IMR-90 (cell line): ENCODE measurements around the gene TMPRSS3. TPM values are rescaled to one million over a fixed set of nuclear protein-coding genes. Genes with fewer than 3 reads are reported as not detected.

Source experiments
- ATAC-seq: fragments of 200-7000 bp; cut with Tn5 transposase; 2 replicates; pipeline ENCODE4 v1.9.1; 2020; ENCODE audit warnings: low read depth, mild to moderate bottlenecking, moderate library complexity
- BruUV-seq: library from RNA; stranded (reverse); fragments of 400-500 nt; replicated peaks from 2 replicates; lab custom pipeline; 2021; lab: Mats Ljungman, UMichigan
- CTCF ChIA-PET: fragments of 300-600 bp; formaldehyde crosslinking; extraction: SDS; loops from one replicate; lab custom pipeline; 2021; ENCODE audit warnings: antibody characterized with exemption; lab: Yijun Ruan, JAX
- POLR2A ChIA-PET: fragments of 300-600 bp; sonication (Branson Sonifier 250); formaldehyde crosslinking; loops from one replicate; lab custom pipeline; 2022; ENCODE audit warnings: antibody characterized with exemption; ENCODE audit not compliant: unreplicated experiment; lab: Charles Lee
- DNase-seq: peaks from one replicate; pipeline ENCODE4 v3.0.0; 2013
- H2AFZ ChIP-seq: replicated peaks from 2 replicates; pipeline ENCODE3; 2013; ENCODE audit warnings: low read length, mild to moderate bottlenecking; ENCODE audit not compliant: poor library complexity
- H2AK5ac ChIP-seq: 2 replicates; pipeline ENCODE4 v1.6.1; 2013; ENCODE audit warnings: low read depth, low read length, inconsistent platforms
- H2AK9ac ChIP-seq: replicated peaks from 2 replicates; pipeline ENCODE3; 2013; ENCODE audit warnings: mild to moderate bottlenecking, low read depth, low read length, moderate library complexity; ENCODE audit not compliant: poor library complexity
- H2BK120ac ChIP-seq: 2 replicates; pipeline ENCODE4 v1.6.1; 2013; ENCODE audit warnings: low read depth, low read length, inconsistent platforms
- H2BK15ac ChIP-seq: 3 replicates; pipeline ENCODE4 v1.6.1; 2013; ENCODE audit warnings: low read depth, low read length, inconsistent platforms
- H2BK20ac ChIP-seq: 2 replicates; pipeline ENCODE4 v1.6.1; 2013; ENCODE audit warnings: low read depth, mild to moderate bottlenecking, inconsistent platforms, low read length, moderate library complexity
- H2BK5ac ChIP-seq: 2 replicates; pipeline ENCODE4 v1.6.1; 2013; ENCODE audit warnings: mild to moderate bottlenecking, low read depth, low read length, inconsistent platforms; ENCODE audit not compliant: poor library complexity, severe bottlenecking
- H3K14ac ChIP-seq: replicated peaks from 2 replicates; pipeline ENCODE4 v1.6.1; 2013; ENCODE audit warnings: low read depth, low read length, inconsistent platforms
- H3K18ac ChIP-seq: 2 replicates; pipeline ENCODE4 v1.6.1; 2013; ENCODE audit warnings: low read depth, low read length, control low read depth
- H3K23ac ChIP-seq: 2 replicates; pipeline ENCODE4 v1.6.1; 2013; ENCODE audit warnings: low read depth, low read length, inconsistent platforms
- H3K27ac ChIP-seq: 2 replicates; pipeline ENCODE4 v1.5.1; 2013; ENCODE audit warnings: mild to moderate bottlenecking, control low read depth, low read length; ENCODE audit not compliant: insufficient read depth
- H3K27me3 ChIP-seq: 2 replicates; pipeline ENCODE4 v1.6.1; 2013; ENCODE audit warnings: low read length; ENCODE audit not compliant: control insufficient read depth, insufficient read depth
- H3K36me3 ChIP-seq: 2 replicates; pipeline ENCODE4 v1.6.1; 2013; ENCODE audit warnings: low read length, mixed read lengths; ENCODE audit not compliant: control insufficient read depth, insufficient read depth
- H3K4ac ChIP-seq: 2 replicates; pipeline ENCODE4 v1.6.1; 2013; ENCODE audit warnings: low read depth, low read length, inconsistent platforms
- H3K4me1 ChIP-seq: 2 replicates; pipeline ENCODE4 v1.6.1; 2013; ENCODE audit warnings: low read length, mixed read lengths; ENCODE audit not compliant: control insufficient read depth, insufficient read depth
- H3K4me2 ChIP-seq: 2 replicates; pipeline ENCODE4 v1.6.1; 2013; ENCODE audit warnings: low read depth, mild to moderate bottlenecking, control low read depth, low read length, moderate library complexity
- H3K4me3 ChIP-seq: 2 replicates; pipeline ENCODE4 v1.5.1; 2013; ENCODE audit warnings: low read depth, mild to moderate bottlenecking, control low read depth, low read length, moderate library complexity; ENCODE audit not compliant: insufficient read depth
- H3K56ac ChIP-seq: 2 replicates; pipeline ENCODE4 v1.6.1; 2013; ENCODE audit warnings: low read length, inconsistent platforms; ENCODE audit not compliant: insufficient read depth; ENCODE audit errors: extremely low read depth
- H3K79me1 ChIP-seq, 2 experiments: 2 replicates each; pipeline ENCODE4 v1.6.1; 2013; ENCODE audit warnings: low read length in 2 of 2, inconsistent platforms in 1 of 2, low read depth in 1 of 2
- H3K9ac ChIP-seq: 2 replicates; pipeline ENCODE4 v1.6.1; 2013; ENCODE audit warnings: low read depth, low read length, control low read depth
- H3K9me1 ChIP-seq: 2 replicates; pipeline ENCODE4 v1.6.1; 2013; ENCODE audit warnings: low read length, inconsistent platforms; ENCODE audit not compliant: insufficient read depth
- H3K9me3 ChIP-seq: 2 replicates; pipeline ENCODE4 v1.6.1; 2013; ENCODE audit warnings: low read length; ENCODE audit not compliant: control insufficient read depth, insufficient read depth
- H4K20me1 ChIP-seq: 2 replicates; pipeline ENCODE4 v1.6.1; 2013; ENCODE audit warnings: low read length, inconsistent platforms; ENCODE audit not compliant: insufficient read depth
- H4K5ac ChIP-seq: 2 replicates; pipeline ENCODE4 v1.6.1; 2013; ENCODE audit warnings: mild to moderate bottlenecking, low read depth, low read length, control low read depth
- H4K8ac ChIP-seq, 2 experiments: 2 replicates each; pipeline ENCODE4 v1.6.1; 2013; ENCODE audit warnings: low read depth in 2 of 2, low read length in 2 of 2, control low read depth in 1 of 2, inconsistent platforms in 1 of 2
- H4K91ac ChIP-seq: 2 replicates; pipeline ENCODE4 v1.6.1; 2013; ENCODE audit warnings: low read depth, low read length, inconsistent platforms; ENCODE audit not compliant: insufficient read depth
- BHLHE40 ChIP-seq: fragments of 150-350 bp; IDR thresholded peaks from 2 replicates; pipeline ENCODE4 v1.6.1; 2016; ENCODE audit warnings: mild to moderate bottlenecking, low read depth, low read length
- CEBPB ChIP-seq: IDR thresholded peaks from 2 replicates; pipeline ENCODE4 v1.6.1; 2012; ENCODE audit warnings: low read depth, low read length, improper control_type of control experiment
- CHD1 ChIP-seq: IDR thresholded peaks from 2 replicates; pipeline ENCODE4 v1.6.1; 2012; ENCODE audit warnings: low read depth, low read length, improper control_type of control experiment
- FOS ChIP-seq: fragments of 150-350 bp; IDR thresholded peaks from 2 replicates; pipeline ENCODE4 v1.6.1; 2016; ENCODE audit warnings: low read depth, low read length
- MAFK ChIP-seq: IDR thresholded peaks from 2 replicates; pipeline ENCODE4 v1.6.1; 2012; ENCODE audit warnings: low read depth, low read length, improper control_type of control experiment
- MAZ ChIP-seq: IDR thresholded peaks from 2 replicates; pipeline ENCODE4 v1.6.1; 2012; ENCODE audit warnings: low read depth, mild to moderate bottlenecking, low read length, improper control_type of control experiment, moderate library complexity, borderline replicate concordance
- MXI1 ChIP-seq: IDR thresholded peaks from 2 replicates; pipeline ENCODE4 v1.6.1; 2012; ENCODE audit warnings: low read depth, mild to moderate bottlenecking, low read length, moderate library complexity, borderline replicate concordance
- NFE2L2 ChIP-seq: fragments of 150-350 bp; IDR thresholded peaks from 2 replicates; pipeline ENCODE4 v1.6.1; 2016; ENCODE audit warnings: low read depth, mild to moderate bottlenecking, low read length
- POLR2A ChIP-seq: IDR thresholded peaks from 2 replicates; pipeline ENCODE4 v1.6.1; 2012; ENCODE audit warnings: mild to moderate bottlenecking, low read depth, low read length
- RAD21 ChIP-seq: IDR thresholded peaks from 2 replicates; pipeline ENCODE4 v1.6.1; 2012; ENCODE audit warnings: low read length, improper control_type of control experiment
- RCOR1 ChIP-seq: IDR thresholded peaks from 2 replicates; pipeline ENCODE4 v1.6.1; 2012; ENCODE audit warnings: mild to moderate bottlenecking, low read length, improper control_type of control experiment; ENCODE audit not compliant: insufficient replicate concordance
- RFX5 ChIP-seq: IDR thresholded peaks from 2 replicates; pipeline ENCODE4 v1.8.0; 2012; ENCODE audit warnings: low read depth, mild to moderate bottlenecking, low read length, moderate library complexity
- SMC3 ChIP-seq: fragments of 150-350 bp; IDR thresholded peaks from 2 replicates; pipeline ENCODE4 v1.6.1; 2016; ENCODE audit warnings: low read depth, mild to moderate bottlenecking, antibody characterized with exemption, low read length, moderate library complexity
- WGBS, 2 experiments: methylation state at CpG; one replicate each; pipeline versions ENCODE4 v1.1.5 to v1.1.7; 2013; ENCODE audit warnings: missing lambda C conversion rate in 2 of 2; ENCODE audit not compliant: insufficient read length in 1 of 2; ENCODE audit errors: extremely low coverage in 2 of 2; 5-methylcytosine and 5-hydroxymethylcytosine counted together
- dilution Hi-C: fragments of 300-500 bp; cut with HindIII; formaldehyde crosslinking; loops from one replicate; pipeline ENCODE4 v1.14.3; 2018; ENCODE audit warnings: low sequenced_read_pairs; ENCODE audit not compliant: unreplicated experiment
- in situ Hi-C: fragments of 300-500 bp; cut with MboI; formaldehyde crosslinking; loops from 3 replicates; pipeline ENCODE4 v1.14.3; 2019; ENCODE audit warnings: low sequenced_read_pairs, inconsistent platforms, mixed read lengths
- intact Hi-C: fragments of 100-400 bp; cut with micrococcal nuclease; formaldehyde crosslinking; loops from 2 replicates; pipeline ENCODE4 v1.10.0; 2022
- polyA plus RNA-seq, 3 experiments: library from polyadenylated mRNA; depleted of rRNA; stranded (reverse); fragments of >200 nt; gene quantifications; 2 replicates each; pipeline ENCODE4 v1.2.3, GENCODE V29; 2012; ENCODE audit warnings: low replicate concordance in 1 of 3
- total RNA-seq: library from RNA; depleted of rRNA; stranded (reverse); fragments of >200 nt; gene quantifications from 2 replicates; pipeline ENCODE4 v1.2.3, GENCODE V29; 2012
- TF ChIP-seq, protein P1 (sequence below): fragments of 150-350 bp; IDR thresholded peaks from 2 replicates; pipeline ENCODE4 v1.6.1; 2017; ENCODE audit warnings: mild to moderate bottlenecking, antibody characterized with exemption, low read length, low read depth
- TF ChIP-seq, protein P2 (sequence below): conservative IDR thresholded peaks from 2 replicates; pipeline ENCODE4 v1.5.1; 2012; ENCODE audit warnings: mild to moderate bottlenecking, low read depth, low read length, improper control_type of control experiment
- TF ChIP-seq, protein P3 (sequence below): fragments of 150-350 bp; IDR thresholded peaks from 2 replicates; pipeline ENCODE4 v1.6.1; 2016; ENCODE audit warnings: low read depth, mild to moderate bottlenecking, low read length, moderate library complexity, borderline replicate concordance

The TMPRSS3 gene
- total and polyA plus RNA-seq, 2 of the 4 experiments (the other 2 are of a cell fraction), result not detected

DNA sequence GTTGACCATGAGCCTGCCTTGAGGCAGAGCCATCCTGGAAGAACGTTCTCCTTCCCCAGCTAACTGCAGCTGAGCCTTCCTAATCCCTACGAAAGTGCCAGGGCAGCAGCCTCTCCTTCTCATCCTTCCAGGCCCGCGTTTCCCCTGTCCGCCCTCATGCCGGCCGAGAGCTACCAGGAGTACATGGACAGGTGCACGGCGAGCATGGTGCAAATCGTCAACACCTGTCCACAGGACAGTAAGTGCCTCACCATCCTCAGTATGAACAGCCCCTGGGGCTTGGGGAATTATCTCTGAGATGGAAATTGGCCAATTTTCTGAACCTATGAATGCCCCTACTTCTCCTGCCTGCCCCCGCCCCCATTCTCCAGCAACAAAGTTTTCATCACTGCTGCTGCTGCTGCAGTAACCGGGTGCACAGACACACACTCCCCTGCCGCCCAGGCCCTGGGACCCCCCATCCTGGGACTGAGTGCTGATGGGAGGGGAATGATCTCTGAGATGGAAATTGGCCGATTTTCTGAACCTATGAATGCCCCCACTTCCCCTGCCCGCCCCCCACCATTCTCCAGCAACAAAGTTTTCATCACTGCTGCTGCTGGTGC lies 47.4 kb upstream of the TMPRSS3 start:
- H2AK9ac ChIP-seq, result no peak overlapping the region
- no peak for DNase-seq
- in situ Hi-C loops, result no loop called here
- H3K23ac ChIP-seq, result no peak overlapping the region
- no peaks in the 10 kb centered on the region for H3K9me3 ChIP-seq
- H3K9me1 ChIP-seq, result no peaks in the 10 kb centered on the region
- H3K4me2 ChIP-seq, result no peak overlapping the region
- no peak overlapping the region for H2BK15ac ChIP-seq
- intact Hi-C loops, result no loop called here
- ChIA-PET POLR2A (no interaction called here), CTCF (no interaction called here)
- no peak overlapping the region for H3K4ac ChIP-seq
- no peaks in the 10 kb centered on the region; the same call in 1 of the 2 replicates for H3K27me3 ChIP-seq
- no peak overlapping the region for H3K4me3 ChIP-seq
- H3K79me1 ChIP-seq, result no peaks in the 10 kb centered on the region
- H3K27ac ChIP-seq, result no peak overlapping the region
- BruUV-seq, result no TSS peak
- no peaks in the 10 kb centered on the region for H4K20me1 ChIP-seq
- TF ChIP-seq, protein P1, sequence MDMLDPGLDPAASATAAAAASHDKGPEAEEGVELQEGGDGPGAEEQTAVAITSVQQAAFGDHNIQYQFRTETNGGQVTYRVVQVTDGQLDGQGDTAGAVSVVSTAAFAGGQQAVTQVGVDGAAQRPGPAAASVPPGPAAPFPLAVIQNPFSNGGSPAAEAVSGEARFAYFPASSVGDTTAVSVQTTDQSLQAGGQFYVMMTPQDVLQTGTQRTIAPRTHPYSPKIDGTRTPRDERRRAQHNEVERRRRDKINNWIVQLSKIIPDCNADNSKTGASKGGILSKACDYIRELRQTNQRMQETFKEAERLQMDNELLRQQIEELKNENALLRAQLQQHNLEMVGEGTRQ, result no peak
- no peak for TF ChIP-seq FOS
- TF ChIP-seq, protein P2, sequence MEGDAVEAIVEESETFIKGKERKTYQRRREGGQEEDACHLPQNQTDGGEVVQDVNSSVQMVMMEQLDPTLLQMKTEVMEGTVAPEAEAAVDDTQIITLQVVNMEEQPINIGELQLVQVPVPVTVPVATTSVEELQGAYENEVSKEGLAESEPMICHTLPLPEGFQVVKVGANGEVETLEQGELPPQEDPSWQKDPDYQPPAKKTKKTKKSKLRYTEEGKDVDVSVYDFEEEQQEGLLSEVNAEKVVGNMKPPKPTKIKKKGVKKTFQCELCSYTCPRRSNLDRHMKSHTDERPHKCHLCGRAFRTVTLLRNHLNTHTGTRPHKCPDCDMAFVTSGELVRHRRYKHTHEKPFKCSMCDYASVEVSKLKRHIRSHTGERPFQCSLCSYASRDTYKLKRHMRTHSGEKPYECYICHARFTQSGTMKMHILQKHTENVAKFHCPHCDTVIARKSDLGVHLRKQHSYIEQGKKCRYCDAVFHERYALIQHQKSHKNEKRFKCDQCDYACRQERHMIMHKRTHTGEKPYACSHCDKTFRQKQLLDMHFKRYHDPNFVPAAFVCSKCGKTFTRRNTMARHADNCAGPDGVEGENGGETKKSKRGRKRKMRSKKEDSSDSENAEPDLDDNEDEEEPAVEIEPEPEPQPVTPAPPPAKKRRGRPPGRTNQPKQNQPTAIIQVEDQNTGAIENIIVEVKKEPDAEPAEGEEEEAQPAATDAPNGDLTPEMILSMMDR, result no peak
- no peak for TF ChIP-seq MAZ
- TF ChIP-seq SMC3, result no peak
- TF ChIP-seq MXI1, result no peak
- no peak for TF ChIP-seq RFX5
- TF ChIP-seq RCOR1, result no peak
- TF ChIP-seq CHD1, result no peak
- TF ChIP-seq, protein P3, sequence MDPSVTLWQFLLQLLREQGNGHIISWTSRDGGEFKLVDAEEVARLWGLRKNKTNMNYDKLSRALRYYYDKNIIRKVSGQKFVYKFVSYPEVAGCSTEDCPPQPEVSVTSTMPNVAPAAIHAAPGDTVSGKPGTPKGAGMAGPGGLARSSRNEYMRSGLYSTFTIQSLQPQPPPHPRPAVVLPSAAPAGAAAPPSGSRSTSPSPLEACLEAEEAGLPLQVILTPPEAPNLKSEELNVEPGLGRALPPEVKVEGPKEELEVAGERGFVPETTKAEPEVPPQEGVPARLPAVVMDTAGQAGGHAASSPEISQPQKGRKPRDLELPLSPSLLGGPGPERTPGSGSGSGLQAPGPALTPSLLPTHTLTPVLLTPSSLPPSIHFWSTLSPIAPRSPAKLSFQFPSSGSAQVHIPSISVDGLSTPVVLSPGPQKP, result no peak
- TF ChIP-seq RAD21, result no peak
- no peak for TF ChIP-seq MAFK
- TF ChIP-seq CEBPB, result no peak
- TF ChIP-seq BHLHE40, result no peak
- TF ChIP-seq NFE2L2, result no peak
- TF ChIP-seq POLR2A, result no peak
- H4K5ac ChIP-seq, result no peak overlapping the region
- H2AK5ac ChIP-seq, result no peak overlapping the region
- no peak overlapping the region for H4K8ac ChIP-seq
- no peaks in the 10 kb centered on the region for H3K36me3 ChIP-seq
- no peak overlapping the region for H2AFZ ChIP-seq
- no peak overlapping the region for H2BK120ac ChIP-seq
- H2BK20ac ChIP-seq, result no peak overlapping the region
- H3K56ac ChIP-seq, result no peak overlapping the region
- H4K91ac ChIP-seq, result no peak overlapping the region
- no peak overlapping the region for H3K14ac ChIP-seq
- no peak overlapping the region for H3K18ac ChIP-seq
- 80% methylated on average over 4 of the region's 15 CpGs; no CpG with 5 or more reads in 1 of the 2 experiments for WGBS, 2 experiments
- no peak overlapping the region for H2BK5ac ChIP-seq
- no peaks in the 10 kb centered on the region for H3K4me1 ChIP-seq
- no peak overlapping the region for H3K9ac ChIP-seq
- dilution Hi-C loops, result no loop called here
- ATAC-seq, result no peak
